Tibial nerve (tissue), 4 donors: ENCODE measurements around the gene ABHD17A.

Experiments used
- CTCF ChIP-seq, 5 experiments: fragments of 200-600 bp in 3 of 5; fragments of 450-650 bp in 2 of 5; sonication (generic) in 3 of 5; IDR thresholded peaks; one replicate each; pipeline ENCODE4 v1.5.1; 2016 to 2019; ENCODE audit warnings: antibody characterized with exemption in 5 of 5, mild to moderate bottlenecking in 3 of 5, moderate library complexity in 2 of 5
- EP300 ChIP-seq, 2 donors: sonication (generic); formaldehyde crosslinking; IDR thresholded peaks; one replicate each; pipeline ENCODE4 v1.6.1; 2017; ENCODE audit warnings: antibody characterized with exemption in 2 of 2, mild to moderate bottlenecking in 1 of 2
- POLR2A ChIP-seq, 2 donors: fragments of 450-650 bp; IDR thresholded peaks; one replicate each; pipeline ENCODE4 v1.6.1; 2017; ENCODE audit warnings: antibody characterized with exemption in 2 of 2, mild to moderate bottlenecking in 2 of 2, moderate library complexity in 2 of 2

GRCh38 chr19:1883784-1884183, 1.5 kb downstream of the ABHD17A start:
- TF ChIP-seq CTCF (IDR thresholded peaks at IDR 0.05) = no peak
- TF ChIP-seq POLR2A (IDR thresholded peaks at IDR 0.05) = no peak
- TF ChIP-seq EP300 (IDR thresholded peaks at IDR 0.05) = no peak
